Measurements from ENCODE around the gene ZDHHC21.
A peak's percentile ranks its signal among the peaks of the same experiment; 100 is the strongest.
"Not testable (repeated sequence)": the region's sequence is repeated elsewhere in the genome, so short reads cannot be mapped to it uniquely, and the experiment has no call there.

Gene ZDHHC21

GRCh38 chr9:14686168-14686567, 7.1 kb downstream of the ZDHHC21 start:
- no peak for DNase-seq

- not testable (repeated sequence) for DNase-seq
Observed at GRCh38 chr9:14682616-14683015, 10.6 kb downstream of the ZDHHC21 start.

GRCh38 chr9:14678776-14679175, 14.5 kb downstream of the ZDHHC21 start:
- DNase-seq: no peak

GRCh38 chr9:14677872-14678271, 15.4 kb downstream of the ZDHHC21 start:
- DNase-seq: no peak

- no peak for DNase-seq
Observed at GRCh38 chr9:14677396-14677795, 15.8 kb downstream of the ZDHHC21 start.

- DNase-seq: no peak
Observed at GRCh38 chr9:14674630-14675029, 18.6 kb downstream of the ZDHHC21 start.

GRCh38 chr9:14671377-14671776, 21.9 kb downstream of the ZDHHC21 start:
- no peak for DNase-seq

- no peak for DNase-seq
Observed at GRCh38 chr9:14670718-14671117, 22.5 kb downstream of the ZDHHC21 start.

GRCh38 chr9:14664022-14664421, 29.2 kb downstream of the ZDHHC21 start:
- DNase-seq: not testable (repeated sequence)

- no peak for DNase-seq
Observed at GRCh38 chr9:14662060-14662453, 31.2 kb downstream of the ZDHHC21 start.

GRCh38 chr9:14661421-14662059, 31.7 kb downstream of the ZDHHC21 start:
- DNase-seq: peak in 1 of 56 donors; percentile 4

- no peak for DNase-seq
Observed at GRCh38 chr9:14660721-14661120, 32.5 kb downstream of the ZDHHC21 start.

GRCh38 chr9:14654932-14655331, 38.3 kb downstream of the ZDHHC21 start:
- no peak for DNase-seq

- no peak for DNase-seq
Observed at GRCh38 chr9:14653511-14653910, 39.7 kb downstream of the ZDHHC21 start.

- DNase-seq: no peak
Observed at GRCh38 chr9:14652729-14653377, 40.4 kb downstream of the ZDHHC21 start.

- DNase-seq: no peak
Observed at GRCh38 chr9:14650596-14650995, 42.6 kb downstream of the ZDHHC21 start.

GRCh38 chr9:14645648-14646047, 47.6 kb downstream of the ZDHHC21 start:
- DNase-seq: no peak

- no peak for DNase-seq
Observed at GRCh38 chr9:14640967-14641366, 52.3 kb downstream of the ZDHHC21 start.

GRCh38 chr9:14640294-14640693, 52.9 kb downstream of the ZDHHC21 start:
- DNase-seq: no peak

- DNase-seq: no peak
Observed at GRCh38 chr9:14633906-14634565, 59.2 kb downstream of the ZDHHC21 start.

GRCh38 chr9:14633148-14633547, 60.1 kb downstream of the ZDHHC21 start:
- no peak for DNase-seq

- peak in 5 of 56 donors; percentile 1 to 9 (median 5) for DNase-seq
Observed at GRCh38 chr9:14627513-14627912, 65.7 kb downstream of the ZDHHC21 start.

Measured in amygdala (tissue), 56 donors.